Measurements from ENCODE around the gene ZG16.

ZG16 gene

GRCh38 chr16:29825145-29826044 is 47.3 kb downstream of the ZG16 start:
- no peak for DNase-seq (ENCODE audit: low read depth)

- DNase-seq (ENCODE audit: low read depth) = no peak
Measured at GRCh38 chr16:29826342-29826695, 48.3 kb downstream of the ZG16 start.

- no peak for DNase-seq (ENCODE audit: low read depth)
Measured at GRCh38 chr16:29830774-29831173, 52.7 kb downstream of the ZG16 start.

- DNase-seq (ENCODE audit: low read depth) = no peak
Measured at GRCh38 chr16:29831490-29831889, 53.4 kb downstream of the ZG16 start.

Data from stimulated activated CD8-positive, alpha-beta memory T cell treated with anti-CD3 and anti-CD28 coated beads, Interleukin-15, amount 100 ng/mL, for 1 hour (primary cell).